ENCODE results near the gene LTBP1.

The LTBP1 gene

DNA sequence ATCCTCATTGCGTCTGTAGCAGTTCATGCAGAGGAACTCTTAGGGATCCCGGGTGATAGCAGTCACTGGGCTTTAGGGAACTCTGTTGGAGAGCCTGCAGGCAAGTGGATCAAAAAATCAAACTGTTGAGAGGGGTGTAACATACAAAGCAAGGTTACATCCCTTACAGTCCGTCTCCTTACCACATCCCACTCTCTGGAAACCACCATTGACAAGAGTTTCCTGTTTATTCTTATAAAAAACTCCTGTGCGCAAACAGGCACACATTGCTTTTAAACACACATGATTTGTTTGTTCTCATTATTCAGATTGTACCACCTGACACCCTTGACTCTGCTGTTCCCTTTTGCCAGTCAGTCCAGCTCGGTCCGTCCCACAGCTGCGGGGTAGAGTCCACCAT is 137.7 kb downstream of the LTBP1 start:
- no peak for DNase-seq

- DNase-seq: no peak
Observed at GRCh38 chr2:33085646-33086045, 138.9 kb downstream of the LTBP1 start.

DNA sequence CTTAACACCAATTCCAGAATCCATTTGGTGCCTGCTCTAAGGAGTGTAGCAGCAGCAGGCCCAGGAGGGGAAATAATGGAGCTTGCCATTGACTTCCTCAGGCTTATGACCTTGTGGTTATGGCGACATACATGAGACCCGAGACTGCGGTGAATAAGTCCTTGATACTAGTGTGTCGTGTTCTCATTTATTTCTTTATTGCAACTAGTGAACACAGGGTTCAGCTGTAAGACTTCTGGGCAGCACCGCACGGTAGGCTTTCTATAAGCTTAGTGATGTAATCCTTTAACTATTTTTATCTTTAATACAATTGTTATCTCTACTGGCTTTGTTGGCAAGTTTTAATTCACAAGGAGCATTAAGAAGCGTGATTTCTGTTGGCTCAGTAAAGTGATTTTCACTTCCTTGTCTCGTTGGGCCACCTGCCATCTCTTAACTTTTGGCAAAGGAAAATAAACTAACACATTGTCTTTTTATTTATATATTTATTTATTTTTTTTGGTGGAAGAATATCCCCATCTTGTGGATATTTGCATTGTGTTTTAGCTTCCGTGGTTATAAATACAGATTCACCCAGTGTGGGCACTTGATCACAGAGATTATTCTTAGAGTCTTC is 139.8 kb downstream of the LTBP1 start:
- no peak for DNase-seq

GRCh38 chr2:33090553-33091134 is 143.9 kb downstream of the LTBP1 start:
- no peak for DNase-seq

- DNase-seq: no peak
Observed at GRCh38 chr2:33091541-33092123, 144.9 kb downstream of the LTBP1 start.

GRCh38 chr2:33093283-33093993 is 146.7 kb downstream of the LTBP1 start:
- DNase-seq: no peak

GRCh38 chr2:33094303-33094702 is 147.6 kb downstream of the LTBP1 start:
- no peak for DNase-seq

- DNase-seq: no peak
Observed at GRCh38 chr2:33099989-33100388, 153.2 kb downstream of the LTBP1 start.

GRCh38 chr2:33100921-33101320 is 154.2 kb downstream of the LTBP1 start:
- no peak for DNase-seq

GRCh38 chr2:33104052-33104623 is 157.4 kb downstream of the LTBP1 start:
- DNase-seq: no peak

GRCh38 chr2:33104726-33105125 is 158.0 kb downstream of the LTBP1 start:
- DNase-seq: no peak

DNA sequence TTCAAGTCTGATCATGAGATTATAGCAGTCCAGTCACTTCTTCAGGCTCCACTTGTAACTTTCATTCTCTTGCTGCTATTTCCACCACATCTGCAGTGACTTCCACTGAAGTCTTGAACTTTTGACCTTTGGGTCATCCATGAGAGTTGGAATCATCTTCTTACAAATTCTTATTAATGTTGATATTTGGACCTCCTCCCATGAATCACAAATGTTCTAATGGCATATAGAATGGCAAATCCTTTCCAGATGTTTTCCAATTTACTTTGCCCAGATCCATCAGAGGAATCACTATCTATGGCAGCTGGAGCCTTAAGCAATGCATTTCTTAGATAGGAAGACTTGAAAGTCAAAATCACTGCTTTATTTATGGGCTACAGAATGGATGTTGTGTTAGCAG is 159.4 kb downstream of the LTBP1 start:
- no peak for DNase-seq

DNA sequence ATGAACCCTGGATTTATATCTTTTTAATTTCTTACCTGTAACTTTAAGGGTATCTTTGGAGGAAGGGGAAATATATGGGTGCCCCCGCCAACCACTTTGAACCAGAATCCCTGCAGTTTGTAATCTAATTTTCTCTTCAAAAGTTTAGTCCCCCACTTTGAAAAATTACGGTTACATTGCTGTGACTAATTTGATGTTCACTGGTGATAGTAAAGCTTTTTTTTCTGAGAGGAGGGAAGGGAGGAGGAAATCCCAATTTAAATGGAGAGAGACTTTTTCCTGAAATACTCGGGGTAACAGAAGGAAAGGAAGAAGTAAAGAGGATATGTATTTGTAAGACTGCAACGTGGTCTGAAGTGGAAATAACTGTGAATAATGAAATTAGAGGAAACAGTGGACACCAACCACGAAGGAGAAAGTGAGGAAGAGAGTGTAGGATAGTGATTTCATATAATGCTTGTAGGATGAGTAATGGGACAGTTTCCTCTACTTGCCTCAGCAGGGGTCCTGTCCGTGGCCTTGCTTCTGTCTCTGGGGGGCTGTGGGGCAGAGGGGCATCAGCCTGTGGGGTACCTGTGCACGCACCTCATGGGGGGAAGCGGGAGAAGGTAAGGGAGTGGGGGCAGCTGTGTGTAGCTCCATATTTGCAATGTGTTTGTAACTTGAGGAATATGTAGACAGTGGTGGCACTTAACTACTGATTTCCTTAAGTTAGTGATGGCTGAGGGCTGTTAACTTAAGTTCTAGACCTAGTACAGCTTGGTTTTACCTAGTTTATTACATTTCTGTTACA is 161.1 kb downstream of the LTBP1 start:
- DNase-seq: no peak

DNA sequence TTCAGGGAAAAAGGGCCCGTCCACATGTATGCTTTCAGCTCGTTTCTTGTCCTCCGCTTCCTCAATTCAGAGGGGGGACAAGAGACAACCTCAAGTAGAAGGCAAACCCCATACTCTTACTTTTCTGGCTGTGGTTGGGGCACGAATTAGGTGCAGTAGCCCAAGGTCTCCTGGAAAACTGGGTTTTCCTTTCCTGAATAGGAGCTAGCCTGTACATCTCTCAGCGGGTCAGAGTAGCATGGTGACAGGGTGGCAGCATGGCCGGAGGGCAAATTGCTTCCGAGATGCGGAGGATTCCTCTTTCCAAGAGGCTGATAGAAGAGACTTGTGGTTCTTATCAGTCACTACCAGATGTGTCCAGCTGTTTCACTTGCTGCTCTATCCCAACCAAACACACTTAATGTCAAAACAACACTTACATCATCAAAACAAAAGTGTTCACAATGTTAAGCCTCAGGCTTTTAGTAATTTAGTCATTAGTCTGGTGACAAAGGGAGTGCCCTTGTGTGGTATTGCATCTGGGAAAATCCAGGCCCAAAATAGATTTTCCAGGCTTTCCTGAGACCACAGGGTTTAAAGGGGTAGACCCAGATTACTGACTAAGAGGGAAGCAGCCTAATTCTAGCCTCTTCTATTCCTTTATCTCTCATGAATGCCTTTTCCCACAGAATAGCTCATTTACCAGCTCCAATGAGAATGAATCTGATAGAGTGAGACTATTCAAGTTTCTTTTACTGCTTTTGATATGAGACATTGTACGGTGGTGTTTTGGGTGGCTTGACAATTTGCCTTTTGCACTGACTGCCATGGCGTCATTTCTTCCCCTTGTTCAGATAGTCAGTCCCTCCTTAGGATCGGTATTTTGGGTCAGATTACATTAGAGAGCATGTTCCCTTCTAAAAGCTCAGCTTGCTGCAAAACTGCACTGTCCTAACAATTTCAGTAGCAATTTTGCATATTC is 162.0 kb downstream of the LTBP1 start:
- DNase-seq: no peak

DNA sequence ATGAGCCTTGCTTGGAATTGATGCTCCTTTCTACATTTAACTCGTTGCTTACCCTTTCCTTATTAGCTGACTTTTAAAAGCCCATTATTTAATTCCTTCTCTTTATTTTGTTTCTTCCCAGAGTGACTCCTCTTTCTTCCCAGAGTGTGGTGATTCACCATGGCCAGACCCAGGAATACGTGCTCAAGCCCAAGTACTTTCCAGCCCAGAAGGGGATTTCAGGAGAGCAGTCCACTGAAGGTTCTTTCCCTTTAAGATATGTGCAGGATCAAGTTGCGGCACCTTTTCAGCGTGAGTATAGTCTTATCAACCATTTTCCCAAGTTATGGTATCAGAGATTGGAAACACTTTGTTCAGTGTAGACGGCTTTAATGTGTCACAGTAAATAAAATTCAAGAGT is 163.7 kb downstream of the LTBP1 start:
- DNase-seq: no peak

DNA sequence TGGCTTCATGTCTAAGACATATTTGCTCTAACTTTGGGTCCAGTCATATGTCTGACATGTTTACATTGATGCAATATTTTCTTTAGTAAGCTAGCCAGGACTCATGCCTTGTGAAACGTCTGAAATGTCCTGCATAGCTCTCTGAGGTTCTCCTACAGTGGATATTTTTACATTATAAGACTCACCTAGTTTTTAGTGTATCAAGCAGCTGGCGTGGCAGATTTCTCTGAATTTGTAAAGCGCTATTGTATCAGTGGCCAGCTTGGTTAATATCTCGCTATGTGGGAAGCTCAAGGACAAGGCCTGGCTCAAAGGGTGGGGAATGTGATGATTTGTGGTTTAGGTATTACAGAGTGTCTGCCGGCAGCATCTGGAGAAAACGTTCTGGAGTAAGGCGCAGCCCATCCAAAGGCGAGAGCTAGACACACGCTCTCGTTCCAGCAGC is 164.3 kb downstream of the LTBP1 start:
- no peak for DNase-seq

DNA sequence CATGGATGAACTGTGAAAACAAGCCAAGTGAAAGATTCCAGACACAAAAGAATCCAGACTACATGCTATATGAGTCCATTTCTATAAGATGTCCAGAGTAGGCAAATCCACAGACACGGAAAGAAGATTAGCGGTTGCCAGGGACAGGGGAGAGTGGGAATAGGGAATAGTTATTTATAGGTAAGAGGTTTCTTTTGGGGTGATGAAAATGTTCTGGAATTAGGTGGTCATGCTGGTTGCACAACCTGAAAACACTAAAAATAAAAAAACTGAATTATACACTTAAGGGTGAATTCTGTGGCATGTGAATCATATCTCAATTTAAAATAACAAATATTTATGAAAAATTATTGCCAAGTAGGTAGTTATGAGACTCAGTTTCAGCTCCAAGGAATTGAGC is 168.4 kb downstream of the LTBP1 start:
- DNase-seq: no peak

- no peak for DNase-seq
Observed at GRCh38 chr2:33115728-33116127, 169.0 kb downstream of the LTBP1 start.

- no peak for DNase-seq
Observed at GRCh38 chr2:33116799-33117198, 170.0 kb downstream of the LTBP1 start.

DNA sequence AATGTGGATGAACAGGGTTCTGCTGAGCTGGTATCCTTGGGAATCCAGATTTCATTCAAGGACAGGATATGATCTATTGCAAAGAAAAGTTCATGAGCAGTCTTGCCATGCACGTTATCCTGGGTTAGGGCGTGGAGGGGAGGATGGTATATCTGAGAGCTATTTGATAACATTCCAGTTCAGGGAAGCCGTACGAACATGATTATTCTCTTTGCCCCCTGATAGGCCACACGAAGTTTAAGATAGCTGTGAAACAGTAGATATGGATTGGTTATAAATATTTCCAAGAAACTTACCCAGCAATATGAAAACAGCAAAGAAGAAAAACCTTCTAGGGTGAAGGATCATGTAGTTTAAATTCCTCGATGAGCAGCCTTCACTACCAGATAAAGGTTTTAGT is 171.9 kb downstream of the LTBP1 start:
- no peak for DNase-seq

DNA sequence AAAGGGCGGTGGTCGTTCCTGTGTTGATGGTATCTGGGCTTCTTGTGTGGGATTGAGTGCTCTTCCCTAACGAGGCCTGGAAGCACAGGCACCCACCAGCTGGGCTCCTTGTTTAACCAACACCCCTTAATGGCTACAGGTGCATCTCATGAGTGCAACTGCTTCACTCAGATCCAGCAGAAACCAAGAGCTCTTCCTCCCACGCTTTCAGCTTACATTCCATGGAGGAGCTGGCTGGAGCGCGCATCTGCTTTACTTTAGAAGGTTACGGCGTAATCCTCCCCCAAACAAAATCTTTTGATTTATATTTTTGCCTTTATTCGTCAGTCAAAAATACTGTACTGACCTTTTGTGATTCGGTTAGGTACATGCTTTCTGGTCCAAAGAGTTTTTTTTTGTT is 174.7 kb downstream of the LTBP1 start:
- no peak for DNase-seq

GRCh38 chr2:33121925-33122324 is 175.2 kb downstream of the LTBP1 start:
- DNase-seq: no peak
